ENCODE results near the gene LHFPL6.

GRCh38 chr13:39345982-39346381 lies 257.0 kb downstream of the LHFPL6 start:
- TF ChIP-seq CTCF (IDR thresholded peaks at IDR 0.05) = no peak
- no peak for TF ChIP-seq POLR2A (IDR thresholded peaks at IDR 0.05)
- TF ChIP-seq POLR2AphosphoS5 (IDR thresholded peaks at IDR 0.05) = no peak
